ENCODE data around the gene PAH.

The PAH gene

GRCh38 chr12:102916252-102917025 is 605 bp downstream of the PAH start:
- TF ChIP-seq FOXK2 (IDR thresholded peaks at IDR 0.05), result no peak
- TF ChIP-seq L3MBTL2 (conservative IDR thresholded peaks at IDR 0.05), result no peak
- TF ChIP-seq SP1 (IDR thresholded peaks at IDR 0.05), result no peak
- TF ChIP-seq HDGF (IDR thresholded peaks at IDR 0.05; ENCODE audit: borderline replicate concordance), result no peak
- no peak for TF ChIP-seq FOXA1 (IDR thresholded peaks at IDR 0.05)
- TF ChIP-seq LEF1 (IDR thresholded peaks at IDR 0.05; ENCODE audit: borderline replicate concordance), result no peak
- no peak for TF ChIP-seq ELF4 (IDR thresholded peaks at IDR 0.05)
- TF ChIP-seq CTBP1 (IDR thresholded peaks at IDR 0.05; ENCODE audit: borderline replicate concordance), result no peak
- no peak for TF ChIP-seq NFRKB (IDR thresholded peaks at IDR 0.05)
- no peak for TF ChIP-seq FOXM1 (IDR thresholded peaks at IDR 0.05; ENCODE audit: borderline replicate concordance)
- POLR2A ChIA-PET, result no interaction called here
- CTCF ChIA-PET, result no interaction called here
- DNase-seq (ENCODE audit: extremely low spot score), result no peak

GRCh38 chr12:102913453-102914226 is 3.4 kb downstream of the PAH start:
- POLR2A ChIA-PET, result no interaction called here
- CTCF ChIA-PET, result no interaction called here
- TF ChIP-seq PKNOX1 (IDR thresholded peaks at IDR 0.05) (no peak), ELF4 (IDR thresholded peaks at IDR 0.05) (no peak)
- DNase-seq (ENCODE audit: extremely low spot score), result no peak

GRCh38 chr12:102912258-102912657 is 4.8 kb downstream of the PAH start:
- no peak for DNase-seq (ENCODE audit: extremely low spot score)
- POLR2A ChIA-PET, result no interaction called here
- TF ChIP-seq ELF4 (IDR thresholded peaks at IDR 0.05), result no peak
- no peak for TF ChIP-seq HDGF (IDR thresholded peaks at IDR 0.05; ENCODE audit: borderline replicate concordance)
- no peak for TF ChIP-seq ZNF384 (IDR thresholded peaks at IDR 0.05)
- TF ChIP-seq ARNT (IDR thresholded peaks at IDR 0.05), result no peak
- TF ChIP-seq LEF1 (IDR thresholded peaks at IDR 0.05; ENCODE audit: borderline replicate concordance), result no peak
- TF ChIP-seq BHLHE40 (IDR thresholded peaks at IDR 0.05; ENCODE audit: borderline replicate concordance), result no peak
- no peak for TF ChIP-seq TARDBP (IDR thresholded peaks at IDR 0.05)
- no peak for TF ChIP-seq FOXM1 (IDR thresholded peaks at IDR 0.05; ENCODE audit: borderline replicate concordance)
- no peak for TF ChIP-seq SP1 (IDR thresholded peaks at IDR 0.05)
- no peak for TF ChIP-seq L3MBTL2 (conservative IDR thresholded peaks at IDR 0.05)
- TF ChIP-seq NFRKB (IDR thresholded peaks at IDR 0.05), result no peak
- TF ChIP-seq PKNOX1 (IDR thresholded peaks at IDR 0.05), result no peak
- no peak for TF ChIP-seq FOXK2 (IDR thresholded peaks at IDR 0.05)
- TF ChIP-seq SUZ12 (IDR thresholded peaks at IDR 0.05), result no peak
- no peak for TF ChIP-seq CTBP1 (IDR thresholded peaks at IDR 0.05; ENCODE audit: borderline replicate concordance)
- no peak for TF ChIP-seq FOXA1 (IDR thresholded peaks at IDR 0.05)
- CTCF ChIA-PET, result no interaction called here

GRCh38 chr12:102911320-102911719 is 5.7 kb downstream of the PAH start:
- CTCF ChIA-PET, result no interaction called here
- DNase-seq (ENCODE audit: extremely low spot score), result no peak
- POLR2A ChIA-PET, result no interaction called here

GRCh38 chr12:102910792-102911191 is 6.3 kb downstream of the PAH start:
- POLR2A ChIA-PET, result no interaction called here
- DNase-seq (ENCODE audit: extremely low spot score), result no peak
- no peak for TF ChIP-seq NFRKB (IDR thresholded peaks at IDR 0.05)
- TF ChIP-seq HDGF (IDR thresholded peaks at IDR 0.05; ENCODE audit: borderline replicate concordance), result no peak
- TF ChIP-seq SUZ12 (IDR thresholded peaks at IDR 0.05), result no peak
- no peak for TF ChIP-seq ARNT (IDR thresholded peaks at IDR 0.05)
- TF ChIP-seq ZNF384 (IDR thresholded peaks at IDR 0.05), result no peak
- no peak for TF ChIP-seq TARDBP (IDR thresholded peaks at IDR 0.05)
- TF ChIP-seq SP1 (IDR thresholded peaks at IDR 0.05), result no peak
- no peak for TF ChIP-seq CTBP1 (IDR thresholded peaks at IDR 0.05; ENCODE audit: borderline replicate concordance)
- no peak for TF ChIP-seq ELF4 (IDR thresholded peaks at IDR 0.05)
- TF ChIP-seq L3MBTL2 (conservative IDR thresholded peaks at IDR 0.05), result no peak
- TF ChIP-seq FOXK2 (IDR thresholded peaks at IDR 0.05), result no peak
- TF ChIP-seq PKNOX1 (IDR thresholded peaks at IDR 0.05), result no peak
- TF ChIP-seq FOXM1 (IDR thresholded peaks at IDR 0.05; ENCODE audit: borderline replicate concordance), result no peak
- TF ChIP-seq LEF1 (IDR thresholded peaks at IDR 0.05; ENCODE audit: borderline replicate concordance), result no peak
- no peak for TF ChIP-seq FOXA1 (IDR thresholded peaks at IDR 0.05)
- TF ChIP-seq BHLHE40 (IDR thresholded peaks at IDR 0.05; ENCODE audit: borderline replicate concordance), result no peak
- CTCF ChIA-PET, result no interaction called here

More at GRCh38 chr12:102911320-102911719, 5.7 kb downstream of the PAH start:
- TF ChIP-seq HDGF (IDR thresholded peaks at IDR 0.05; ENCODE audit: borderline replicate concordance) (no peak), L3MBTL2 (conservative IDR thresholded peaks at IDR 0.05) (no peak), ARNT (IDR thresholded peaks at IDR 0.05) (no peak), ELF4 (IDR thresholded peaks at IDR 0.05) (no peak), LEF1 (IDR thresholded peaks at IDR 0.05; ENCODE audit: borderline replicate concordance) (no peak), TARDBP (IDR thresholded peaks at IDR 0.05) (no peak), SP1 (IDR thresholded peaks at IDR 0.05) (no peak)

- ChIA-PET CTCF (no interaction called here), POLR2A (no interaction called here)
These were observed 6.9 kb downstream of the PAH start for GRCh38 chr12:102910137-102910536.

More at GRCh38 chr12:102910137-102910536, 6.9 kb downstream of the PAH start:
- TF ChIP-seq TARDBP (IDR thresholded peaks at IDR 0.05) (no peak), FOXK2 (IDR thresholded peaks at IDR 0.05) (no peak), ZNF384 (IDR thresholded peaks at IDR 0.05) (no peak), SP1 (IDR thresholded peaks at IDR 0.05) (no peak), FOXA1 (IDR thresholded peaks at IDR 0.05) (no peak), CTBP1 (IDR thresholded peaks at IDR 0.05; ENCODE audit: borderline replicate concordance) (no peak), ELF4 (IDR thresholded peaks at IDR 0.05) (no peak), L3MBTL2 (conservative IDR thresholded peaks at IDR 0.05) (no peak), ARNT (IDR thresholded peaks at IDR 0.05) (no peak), PKNOX1 (IDR thresholded peaks at IDR 0.05) (no peak), SUZ12 (IDR thresholded peaks at IDR 0.05) (no peak), LEF1 (IDR thresholded peaks at IDR 0.05; ENCODE audit: borderline replicate concordance) (no peak), HDGF (IDR thresholded peaks at IDR 0.05; ENCODE audit: borderline replicate concordance) (no peak), BHLHE40 (IDR thresholded peaks at IDR 0.05; ENCODE audit: borderline replicate concordance) (no peak)
- no peak for DNase-seq (ENCODE audit: extremely low spot score)

Data from HEK293T (cell line).